ENCODE results near the gene ARHGEF10L.

ARHGEF10L gene

GRCh38 chr1:17586172-17586964 is 46.9 kb downstream of the ARHGEF10L start:
- no peaks in the 10 kb centered on the region for H3F3A ChIP-seq (ENCODE audit: control insufficient read depth, insufficient read depth)
- no peak overlapping the region for H3K4me2 ChIP-seq (ENCODE audit: low read length)
- H3K9me3 ChIP-seq (ENCODE audit: control insufficient read depth, insufficient read depth, low read length) = no peaks in the 10 kb centered on the region
- H3K4me3 ChIP-seq (ENCODE audit: low read length) = no peak overlapping the region
- H3K27ac ChIP-seq (ENCODE audit: low read depth, low read length) = no peak overlapping the region
- H4K20me1 ChIP-seq (ENCODE audit: control insufficient read depth, insufficient read depth, low read depth, low read length) = no peaks in the 10 kb centered on the region
- TF ChIP-seq CTCF (IDR thresholded peaks at IDR 0.05; ENCODE audit: low read depth, low read length, poor library complexity, severe bottlenecking) (no peak), EZH2phosphoT487 (IDR thresholded peaks at IDR 0.05; ENCODE audit: borderline replicate concordance, low read length) (no peak)
- H3K27me3 ChIP-seq (ENCODE audit: control insufficient read depth, low read length) = 0 out of 2 replicates have a peak, but pooled peaks cover 3% of the 10 kb centered on the region
- no peaks in the 10 kb centered on the region for H3K9me2 ChIP-seq (replicated peaks; ENCODE audit: control insufficient read depth, low read length)
- H3K36me3 ChIP-seq (ENCODE audit: control insufficient read depth, low read length) = no peaks in the 10 kb centered on the region
- H3K79me2 ChIP-seq (ENCODE audit: control insufficient read depth, low read length) = no peaks in the 10 kb centered on the region
- H3K4me1 ChIP-seq (ENCODE audit: control insufficient read depth, low read length) = no peaks in the 10 kb centered on the region

GRCh38 chr1:17587693-17588047 is 48.2 kb downstream of the ARHGEF10L start:
- TF ChIP-seq CTCF (IDR thresholded peaks at IDR 0.05; ENCODE audit: low read depth, low read length, poor library complexity, severe bottlenecking) (no peak), EZH2phosphoT487 (IDR thresholded peaks at IDR 0.05; ENCODE audit: borderline replicate concordance, low read length) (no peak)
- H3K9me3 ChIP-seq (ENCODE audit: control insufficient read depth, insufficient read depth, low read length) = no peaks in the 10 kb centered on the region
- no peaks in the 10 kb centered on the region for H3K4me1 ChIP-seq (ENCODE audit: control insufficient read depth, low read length)

DNA sequence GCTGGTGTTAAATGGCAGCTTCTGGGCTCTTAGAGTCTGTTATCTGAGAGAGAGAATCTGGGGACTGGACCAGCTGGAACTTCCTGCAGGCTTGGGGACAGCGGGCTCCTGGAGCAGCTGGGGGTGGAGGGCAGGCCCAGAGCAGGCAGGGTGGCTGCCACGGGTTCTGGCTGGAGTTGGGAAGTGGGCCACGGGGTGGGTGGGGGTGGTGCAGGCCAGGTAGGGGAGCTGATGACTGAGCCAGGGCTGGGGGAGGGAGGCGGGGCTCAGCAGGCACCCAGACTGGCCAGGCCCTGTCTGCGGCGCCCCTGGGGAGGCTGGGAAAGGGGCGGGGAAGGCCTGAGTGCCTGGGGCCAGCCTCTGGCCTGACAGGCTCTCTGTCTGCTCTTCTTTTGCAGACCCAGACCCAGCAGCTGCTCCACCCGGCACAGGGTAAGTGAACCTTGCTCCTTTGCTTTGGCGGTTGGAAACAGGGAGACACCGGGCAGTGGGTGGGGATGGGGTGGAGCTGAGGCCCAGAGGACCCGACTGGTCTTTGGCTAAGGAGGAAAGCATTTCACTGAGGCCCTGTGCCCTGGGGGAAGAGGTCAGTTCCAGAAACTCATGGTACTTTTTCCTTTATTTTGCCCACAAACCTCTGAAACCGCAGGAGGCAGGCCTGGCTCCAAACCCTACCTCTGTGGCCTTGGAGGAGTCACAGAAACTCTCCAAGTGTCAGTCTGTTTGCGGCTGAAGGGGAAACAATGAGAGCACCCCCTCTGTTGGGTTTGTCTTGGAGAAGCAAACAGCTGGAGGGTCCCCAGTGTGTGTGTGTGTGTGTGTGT is 48.8 kb downstream of the ARHGEF10L start:
- Histone ChIP-seq H3K4me2 (ENCODE audit: low read length) (no peak overlapping the region), H3K9me2 (replicated peaks; ENCODE audit: control insufficient read depth, low read length) (no peaks in the 10 kb centered on the region), H3K36me3 (ENCODE audit: control insufficient read depth, low read length) (no peaks in the 10 kb centered on the region), H3K79me2 (ENCODE audit: control insufficient read depth, low read length) (no peaks in the 10 kb centered on the region), H3K9me3 (ENCODE audit: control insufficient read depth, insufficient read depth, low read length) (no peaks in the 10 kb centered on the region), H3F3A (ENCODE audit: control insufficient read depth, insufficient read depth) (no peaks in the 10 kb centered on the region), H3K27me3 (ENCODE audit: control insufficient read depth, low read length) (0 out of 2 replicates have a peak, but pooled peaks cover 3% of the 10 kb centered on the region), H3K4me3 (ENCODE audit: low read length) (no peak overlapping the region), H4K20me1 (ENCODE audit: control insufficient read depth, insufficient read depth, low read depth, low read length) (no peaks in the 10 kb centered on the region), H3K27ac (ENCODE audit: low read depth, low read length) (no peak overlapping the region), H3K4me1 (ENCODE audit: control insufficient read depth, low read length) (no peaks in the 10 kb centered on the region)
- TF ChIP-seq CTCF (IDR thresholded peaks at IDR 0.05; ENCODE audit: low read depth, low read length, poor library complexity, severe bottlenecking) (no peak), EZH2phosphoT487 (IDR thresholded peaks at IDR 0.05; ENCODE audit: borderline replicate concordance, low read length) (no peak)

More at GRCh38 chr1:17587693-17588047, 48.2 kb downstream of the ARHGEF10L start:
- H3K27ac ChIP-seq (ENCODE audit: low read depth, low read length) = no peak overlapping the region
- H3K27me3 ChIP-seq (ENCODE audit: control insufficient read depth, low read length) = 0 out of 2 replicates have a peak, but pooled peaks cover 3% of the 10 kb centered on the region
- no peaks in the 10 kb centered on the region for H4K20me1 ChIP-seq (ENCODE audit: control insufficient read depth, insufficient read depth, low read depth, low read length)
- H3K9me2 ChIP-seq (replicated peaks; ENCODE audit: control insufficient read depth, low read length) = no peaks in the 10 kb centered on the region
- H3K4me2 ChIP-seq (ENCODE audit: low read length) = no peak overlapping the region
- no peak overlapping the region for H3K4me3 ChIP-seq (ENCODE audit: low read length)
- no peaks in the 10 kb centered on the region for H3F3A ChIP-seq (ENCODE audit: control insufficient read depth, insufficient read depth)
- no peaks in the 10 kb centered on the region for H3K36me3 ChIP-seq (ENCODE audit: control insufficient read depth, low read length)
- H3K79me2 ChIP-seq (ENCODE audit: control insufficient read depth, low read length) = no peaks in the 10 kb centered on the region

Data from DOHH2 (cell line).